K562 (cell line): ENCODE results near the gene VARS1. TPM values are rescaled to one million over a fixed set of nuclear protein-coding genes. Genes with fewer than 3 reads are reported as not detected.
A peak's percentile ranks its signal among the peaks of the same experiment; 100 is the strongest.

ENCODE experiments used
- ARID2 ChIP-seq: fragments of 450-650 bp; IDR thresholded peaks from 2 replicates; pipeline ENCODE4 v1.6.1; 2017; ENCODE audit warnings: antibody characterized with exemption, mild to moderate bottlenecking
- BRD4 ChIP-seq: fragments of 200-600 bp; sonication (generic); IDR thresholded peaks from 2 replicates; pipeline ENCODE4 v1.6.1; 2017; ENCODE audit warnings: inconsistent platforms
- GTF2E2 ChIP-seq: fragments of 200-800 bp; sonication (Bioruptor generic); IDR thresholded peaks from 2 replicates; pipeline ENCODE4 v1.6.1; 2016; ENCODE audit warnings: missing genetic modification characterization, missing compliant biosample characterization
- HDAC6 ChIP-seq: IDR thresholded peaks from 2 replicates; pipeline ENCODE4 v1.6.1; 2012; ENCODE audit warnings: low read depth, mild to moderate bottlenecking, control low read depth, inconsistent platforms, low read length, moderate library complexity
- HEY1 ChIP-seq: fragments of 250-450 bp; sonication (Bioruptor Pico); IDR thresholded peaks from 2 replicates; pipeline ENCODE4 v1.5.0; 2020; ENCODE audit warnings: mild to moderate bottlenecking, moderate library complexity, borderline replicate concordance
- L3MBTL2 ChIP-seq: fragments of 450-650 bp; IDR thresholded peaks from 2 replicates; pipeline ENCODE4 v1.6.1; 2016; ENCODE audit warnings: mild to moderate bottlenecking, moderate library complexity
- MNT ChIP-seq, 2 experiments: fragments of 450-650 bp; conservative IDR thresholded peaks; 2 replicates each; pipeline ENCODE4 v1.6.1; 2017; ENCODE audit warnings: mild to moderate bottlenecking in 2 of 2, moderate library complexity in 2 of 2
- NFIC ChIP-seq: fragments of 450-650 bp; IDR thresholded peaks from 2 replicates; pipeline ENCODE4 v1.6.1; 2017; ENCODE audit warnings: mild to moderate bottlenecking, inconsistent platforms
- NUFIP1 ChIP-seq: fragments of 450-650 bp; IDR thresholded peaks from 2 replicates; pipeline ENCODE4 v1.6.1; 2018; ENCODE audit not compliant: partially characterized antibody
- PCBP1 ChIP-seq: fragments of 200-400 bp; formaldehyde crosslinking; IDR thresholded peaks from 2 replicates; pipeline ENCODE4 v1.6.1; 2018; ENCODE audit warnings: mild to moderate bottlenecking, low read depth, low read length; ENCODE audit not compliant: poor library complexity, severe bottlenecking
- SAFB ChIP-seq: fragments of 200-400 bp; formaldehyde crosslinking; IDR thresholded peaks from 2 replicates; pipeline ENCODE4 v1.6.1; 2017; ENCODE audit warnings: low read depth, low read length, borderline replicate concordance
- SIN3B ChIP-seq: fragments of 450-650 bp; IDR thresholded peaks from 2 replicates; pipeline ENCODE4 v1.6.1; 2017; ENCODE audit warnings: low read depth, mild to moderate bottlenecking, moderate library complexity
- SMAD1 ChIP-seq: fragments of 150-350 bp; IDR thresholded peaks from 2 replicates; pipeline ENCODE4 v1.6.1; 2014; ENCODE audit warnings: low read length, low read depth; ENCODE audit not compliant: partially characterized antibody
- TBL1XR1 ChIP-seq, 2 experiments: IDR thresholded peaks; 2 replicates each; pipeline ENCODE4 v1.6.1; 2012; ENCODE audit warnings: improper control_type of control experiment in 2 of 2, low read length in 2 of 2, mild to moderate bottlenecking in 1 of 2
- ZFP30 ChIP-seq: fragments of 250-450 bp; sonication (Bioruptor Pico); IDR thresholded peaks from 2 replicates; pipeline ENCODE4 v1.8.0; 2022; ENCODE audit warnings: moderate library complexity, mild to moderate bottlenecking, inconsistent platforms, borderline replicate concordance
- ZFP36 ChIP-seq: fragments of 150-350 bp; IDR thresholded peaks from 2 replicates; pipeline ENCODE4 v1.6.1; 2018; ENCODE audit warnings: low read length, low read depth; ENCODE audit not compliant: partially characterized antibody
- ZNF12 ChIP-seq: sonication (generic); formaldehyde crosslinking; IDR thresholded peaks from 2 replicates; pipeline ENCODE4 v1.4.0; 2020; ENCODE audit warnings: mild to moderate bottlenecking, missing genetic modification reagents
- ZNF354B ChIP-seq: fragments of 250-450 bp; sonication (Bioruptor Pico); IDR thresholded peaks from 2 replicates; pipeline ENCODE4 v1.4.0; 2020
- ZNF384 ChIP-seq: IDR thresholded peaks from 2 replicates; pipeline ENCODE4 v1.6.1; 2012; ENCODE audit warnings: low read depth, low read length, improper control_type of control experiment
- polyA plus RNA-seq, 8 experiments: library from polyadenylated mRNA; depleted of rRNA in 4 of 8; stranded (reverse) in 5 of 8; unstranded in 3 of 8; fragments of >200 nt; fragmentation: Nextera tagmentation in 2 of 8; fragmentation: Illumina TruSeq in 1 of 8; extraction: Ambion mirVana in 2 of 8; extraction: Trizol in 1 of 8; gene quantifications; 2 replicates each; pipeline versions ENCODE4 v1.2.1 to v1.2.3, GENCODE V29; 2011 to 2014; ENCODE audit warnings: inconsistent platforms in 1 of 8, missing spikeins in 1 of 8
- total RNA-seq, 7 experiments: library from RNA; depleted of rRNA in 6 of 7; stranded (reverse); fragments of >200 nt in 6 of 7; fragmentation: Illumina TruSeq in 2 of 7; extraction: Trizol in 2 of 7; gene quantifications; 2 replicates each; pipeline versions ENCODE4 v1.2.1 to v1.2.3, GENCODE V29; 2011 to 2021; ENCODE audit warnings: low replicate concordance in 1 of 7
- TF ChIP-seq, protein P1 (sequence below): fragments of 450-650 bp; formaldehyde crosslinking; IDR thresholded peaks from 2 replicates; pipeline ENCODE4 v1.4.0; 2022; ENCODE audit warnings: missing genetic modification characterization
- TF ChIP-seq, protein P2 (sequence below): fragments of 250-450 bp; sonication (Bioruptor Pico); IDR thresholded peaks from 2 replicates; pipeline ENCODE4 v1.8.0; 2021; ENCODE audit warnings: moderate library complexity, mild to moderate bottlenecking, inconsistent platforms
- TF ChIP-seq, protein P3 (sequence below): fragments of 450-650 bp; formaldehyde crosslinking; IDR thresholded peaks from 2 replicates; pipeline ENCODE4 v1.4.0; 2020; ENCODE audit warnings: mild to moderate bottlenecking, mixed read lengths

Gene VARS1
- total and polyA plus RNA-seq, 9 of the 15 experiments (the other 6 are each of a cell fraction or from before 2014, with no cell fraction given) = 2.9 to 488 (median 130) TPM

GRCh38 chr6:31826793-31827285 lies 31.3 kb upstream of the VARS1 start (continued):
- TF ChIP-seq NUFIP1 = no peak
- TF ChIP-seq NFIC = no peak
- TF ChIP-seq, protein P1, sequence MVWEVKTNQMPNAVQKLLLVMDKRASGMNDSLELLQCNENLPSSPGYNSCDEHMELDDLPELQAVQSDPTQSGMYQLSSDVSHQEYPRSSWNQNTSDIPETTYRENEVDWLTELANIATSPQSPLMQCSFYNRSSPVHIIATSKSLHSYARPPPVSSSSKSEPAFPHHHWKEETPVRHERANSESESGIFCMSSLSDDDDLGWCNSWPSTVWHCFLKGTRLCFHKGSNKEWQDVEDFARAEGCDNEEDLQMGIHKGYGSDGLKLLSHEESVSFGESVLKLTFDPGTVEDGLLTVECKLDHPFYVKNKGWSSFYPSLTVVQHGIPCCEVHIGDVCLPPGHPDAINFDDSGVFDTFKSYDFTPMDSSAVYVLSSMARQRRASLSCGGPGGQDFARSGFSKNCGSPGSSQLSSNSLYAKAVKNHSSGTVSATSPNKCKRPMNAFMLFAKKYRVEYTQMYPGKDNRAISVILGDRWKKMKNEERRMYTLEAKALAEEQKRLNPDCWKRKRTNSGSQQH (CRISPR knock-in tag) = peak; percentile 70; the same call in 1 of the 2 replicates
- TF ChIP-seq SMAD1 = no peak
- peak; percentile 69 for TF ChIP-seq ZNF384
- TF ChIP-seq PCBP1 = no peak
- TF ChIP-seq, protein P2, sequence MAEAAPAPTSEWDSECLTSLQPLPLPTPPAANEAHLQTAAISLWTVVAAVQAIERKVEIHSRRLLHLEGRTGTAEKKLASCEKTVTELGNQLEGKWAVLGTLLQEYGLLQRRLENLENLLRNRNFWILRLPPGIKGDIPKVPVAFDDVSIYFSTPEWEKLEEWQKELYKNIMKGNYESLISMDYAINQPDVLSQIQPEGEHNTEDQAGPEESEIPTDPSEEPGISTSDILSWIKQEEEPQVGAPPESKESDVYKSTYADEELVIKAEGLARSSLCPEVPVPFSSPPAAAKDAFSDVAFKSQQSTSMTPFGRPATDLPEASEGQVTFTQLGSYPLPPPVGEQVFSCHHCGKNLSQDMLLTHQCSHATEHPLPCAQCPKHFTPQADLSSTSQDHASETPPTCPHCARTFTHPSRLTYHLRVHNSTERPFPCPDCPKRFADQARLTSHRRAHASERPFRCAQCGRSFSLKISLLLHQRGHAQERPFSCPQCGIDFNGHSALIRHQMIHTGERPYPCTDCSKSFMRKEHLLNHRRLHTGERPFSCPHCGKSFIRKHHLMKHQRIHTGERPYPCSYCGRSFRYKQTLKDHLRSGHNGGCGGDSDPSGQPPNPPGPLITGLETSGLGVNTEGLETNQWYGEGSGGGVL (CRISPR knock-in tag) = no peak
- TF ChIP-seq ZNF354B (CRISPR knock-in tag) = peak; percentile 31; the same call in 1 of the 2 replicates
- peak; percentile 72 for TF ChIP-seq HEY1
- TF ChIP-seq ARID2 = no peak; the same call in 1 of the 2 replicates
- TF ChIP-seq ZNF12 (CRISPR knock-in tag) = no peak
- no peak for TF ChIP-seq HDAC6
- peak; percentile 32 to 44; a peak in 3 of 4 replicates for TF ChIP-seq TBL1XR1 (IDR thresholded peaks at IDR 0.05; ENCODE audit: low read length in 2 of 2)
- no peak for TF ChIP-seq L3MBTL2
- no peak for TF ChIP-seq SIN3B
- TF ChIP-seq, protein P3, sequence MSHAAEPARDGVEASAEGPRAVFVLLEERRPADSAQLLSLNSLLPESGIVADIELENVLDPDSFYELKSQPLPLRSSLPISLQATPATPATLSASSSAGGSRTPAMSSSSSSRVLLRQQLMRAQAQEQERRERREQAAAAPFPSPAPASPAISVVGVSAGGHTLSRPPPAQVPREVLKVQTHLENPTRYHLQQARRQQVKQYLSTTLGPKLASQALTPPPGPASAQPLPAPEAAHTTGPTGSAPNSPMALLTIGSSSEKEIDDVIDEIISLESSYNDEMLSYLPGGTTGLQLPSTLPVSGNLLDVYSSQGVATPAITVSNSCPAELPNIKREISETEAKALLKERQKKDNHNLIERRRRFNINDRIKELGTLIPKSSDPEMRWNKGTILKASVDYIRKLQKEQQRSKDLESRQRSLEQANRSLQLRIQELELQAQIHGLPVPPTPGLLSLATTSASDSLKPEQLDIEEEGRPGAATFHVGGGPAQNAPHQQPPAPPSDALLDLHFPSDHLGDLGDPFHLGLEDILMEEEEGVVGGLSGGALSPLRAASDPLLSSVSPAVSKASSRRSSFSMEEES = peak; percentile 36; the same call in 1 of the 2 replicates
- no peak for TF ChIP-seq ZFP36
- TF ChIP-seq BRD4 = no peak
- TF ChIP-seq ZFP30 = no peak
- TF ChIP-seq GTF2E2 (tag) = peak; percentile 92
- TF ChIP-seq SAFB = no peak
- TF ChIP-seq MNT (conservative IDR thresholded peaks at IDR 0.05) = no peak
